Left lung (tissue), 10 donors: ENCODE data around the gene CAB39. TPM values are rescaled to one million over a fixed set of nuclear protein-coding genes. Genes with fewer than 3 reads are reported as not detected.

Source experiments
- ATAC-seq: fragments of 200-7000 bp; cut with Tn5 transposase; one replicate; pipeline ENCODE4 v1.9.1; 2020; ENCODE audit warnings: moderate library complexity
- DNase-seq, 4 donors: peaks; one replicate each; pipeline ENCODE4 v3.0.0-alpha.2; 2013 to 2020
- H3K27ac ChIP-seq, 2 donors: fragments of 200-600 bp; sonication (generic) in 1 of 2; one replicate each; pipeline versions ENCODE4 v1.5.0 to v1.8.0; 2020 to 2021
- H3K27me3 ChIP-seq, 2 donors: fragments of 200-600 bp; sonication (generic) in 1 of 2; one replicate each; pipeline versions ENCODE4 v1.5.0 to v1.8.0; 2020 to 2021
- H3K36me3 ChIP-seq, 2 donors: fragments of 200-600 bp; sonication (generic) in 1 of 2; one replicate each; pipeline versions ENCODE4 v1.5.0 to v1.8.0; 2020 to 2021
- H3K4me1 ChIP-seq, 2 donors: fragments of 200-600 bp; one replicate each; pipeline ENCODE4 v1.8.0; 2021
- H3K4me3 ChIP-seq, 2 donors: fragments of 200-600 bp; sonication (generic) in 1 of 2; one replicate each; pipeline versions ENCODE4 v1.5.0 to v1.8.0; 2020 to 2021; ENCODE audit warnings: mild to moderate bottlenecking in 1 of 2
- H3K9me3 ChIP-seq, 2 donors: fragments of 200-600 bp; sonication (generic) in 1 of 2; one replicate each; pipeline versions ENCODE4 v1.5.0 to v1.8.0; 2020 to 2021
- CTCF ChIP-seq, 2 donors: fragments of 200-600 bp; sonication (generic) in 1 of 2; IDR thresholded peaks; one replicate each; pipeline versions ENCODE4 v1.5.0 to v1.8.0; 2021; ENCODE audit warnings: antibody characterized with exemption in 2 of 2
- intact Hi-C, 2 donors: fragments of 100-400 bp; cut with DNase I; formaldehyde crosslinking; loops; one replicate each; pipeline versions ENCODE4 v1.11.2 to v1.14.2; 2022
- polyA plus RNA-seq, 6 donors: library from polyadenylated mRNA; unstranded; fragments of 120-200 nt; gene quantifications; one replicate each; pipeline ENCODE4 v1.2.1, GENCODE V29; 2013; ENCODE audit not compliant: insufficient read length in 6 of 6
- total RNA-seq, 2 donors: library from RNA; stranded (reverse); fragmentation: NEBNext Ultra II Directional; extraction: Animal tissue kit (Norgen Biotek cat#: 25700); gene quantifications; one replicate each; pipeline ENCODE4 v1.2.1, GENCODE V29; 2021
- donor health status: DM: no; HTN: yes; CAD: no.
- donor health status: DM: no; HTN: no; CAD: no.

The CAB39 gene
- total and polyA plus RNA-seq, 8 donors: 52.9 to 86.5 (median 63.3) TPM

GRCh38 chr2:230762317-230762896 is 49.8 kb downstream of the CAB39 start:
- DNase-seq: no peak
- TF ChIP-seq CTCF (IDR thresholded peaks at IDR 0.05): peak; percentile 17 to 19
- Histone ChIP-seq H3K4me3 (no peak overlapping the region), H3K4me1 (peaks cover 18 to 53% of the 10 kb centered on the region in 2 donors), H3K27ac (no peak overlapping the region), H3K9me3 (no peaks in the 10 kb centered on the region), H3K36me3 (peaks cover 0 to 58% of the 10 kb centered on the region in 2 donors), H3K27me3 (no peaks in the 10 kb centered on the region)
- peak; percentile 37 for ATAC-seq
- intact Hi-C loops: no loop called here

- Histone ChIP-seq H3K4me1 (peaks cover 7 to 34% of the 10 kb centered on the region in 2 donors), H3K4me3 (no peak overlapping the region), H3K27ac (no peak overlapping the region), H3K27me3 (no peaks in the 10 kb centered on the region), H3K9me3 (no peaks in the 10 kb centered on the region), H3K36me3 (peaks cover 0 to 58% of the 10 kb centered on the region in 2 donors)
- intact Hi-C loops: no loop called here
- ATAC-seq: no peak
- TF ChIP-seq CTCF (IDR thresholded peaks at IDR 0.05): no peak
- DNase-seq: no peak
Observed at GRCh38 chr2:230764346-230764745, 51.7 kb downstream of the CAB39 start.

- Histone ChIP-seq H3K4me3 (no peak overlapping the region), H3K36me3 (peaks cover 0 to 48% of the 10 kb centered on the region in 2 donors), H3K27me3 (no peaks in the 10 kb centered on the region), H3K27ac (no peak overlapping the region), H3K9me3 (no peaks in the 10 kb centered on the region), H3K4me1 (peaks cover 0 to 20% of the 10 kb centered on the region in 2 donors)
- no peak for DNase-seq
- no peak for TF ChIP-seq CTCF (IDR thresholded peaks at IDR 0.05)
- intact Hi-C loops: no loop called here
- ATAC-seq: no peak
Observed at GRCh38 chr2:230765611-230766300, 53.1 kb downstream of the CAB39 start.

- TF ChIP-seq CTCF (IDR thresholded peaks at IDR 0.05): no peak
- ATAC-seq (no peak), DNase-seq (no peak)
- H3K27me3 ChIP-seq: no peaks in the 10 kb centered on the region
- peaks cover 0 to 19% of the 10 kb centered on the region in 2 donors for H3K4me1 ChIP-seq
- peaks cover 0 to 28% of the 10 kb centered on the region in 2 donors for H3K36me3 ChIP-seq
- H3K27ac ChIP-seq: no peak overlapping the region
- intact Hi-C loops: no loop called here
- no peaks in the 10 kb centered on the region for H3K9me3 ChIP-seq
- H3K4me3 ChIP-seq: no peak overlapping the region
Observed at GRCh38 chr2:230767862-230768388, 55.3 kb downstream of the CAB39 start.

- H3K27me3 ChIP-seq: no peaks in the 10 kb centered on the region
- no peak for TF ChIP-seq CTCF (IDR thresholded peaks at IDR 0.05)
- H3K36me3 ChIP-seq: peaks cover 0 to 6% of the 10 kb centered on the region in 2 donors
- intact Hi-C loops: no loop called here
- DNase-seq: no peak
- H3K4me3 ChIP-seq: no peak overlapping the region
- peaks cover 0 to 30% of the 10 kb centered on the region in 2 donors for H3K4me1 ChIP-seq
- H3K9me3 ChIP-seq: no peaks in the 10 kb centered on the region
- ATAC-seq: no peak
- no peak overlapping the region for H3K27ac ChIP-seq
Observed at GRCh38 chr2:230770804-230771203, 58.2 kb downstream of the CAB39 start.
